HG02623 (cell line): Measurements from ENCODE around the gene EEFSEC.

ENCODE experiments used
- ATAC-seq: cut with Tn5 transposase; IDR thresholded peaks from one replicate; pipeline ENCODE4 v1.9.1; 2021; ENCODE audit warnings: moderate library complexity; ENCODE audit not compliant: unreplicated experiment

The EEFSEC gene

DNA sequence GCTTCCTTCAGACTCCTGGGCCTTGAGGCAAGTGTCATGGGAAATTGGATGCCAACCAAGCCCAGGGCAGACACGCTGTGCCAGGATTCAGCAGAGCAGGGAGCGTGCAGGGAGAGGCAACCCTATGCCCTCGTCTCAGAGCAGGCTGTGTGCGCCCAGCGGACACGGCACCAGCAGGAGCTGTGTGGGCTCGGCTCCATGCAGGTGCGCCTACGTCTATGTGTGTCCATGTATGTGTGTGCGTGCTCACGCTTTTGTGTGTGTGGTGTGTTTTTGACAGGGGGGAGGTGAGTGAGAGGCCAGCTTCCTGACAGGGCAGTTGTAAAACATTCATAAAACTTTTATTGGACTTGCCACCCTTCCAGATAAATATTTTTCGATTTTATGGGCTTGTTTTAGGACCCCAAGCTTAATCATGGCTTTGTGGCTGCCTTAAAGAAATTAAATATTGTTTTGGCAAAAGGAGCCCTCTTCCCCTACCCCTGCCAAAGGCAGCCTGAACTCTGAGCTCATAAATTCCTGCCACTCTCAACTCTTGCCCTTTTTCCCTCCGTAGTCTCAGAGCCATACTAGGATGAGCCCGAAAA is 229.0 kb downstream of the EEFSEC start:
- no peak for ATAC-seq

DNA sequence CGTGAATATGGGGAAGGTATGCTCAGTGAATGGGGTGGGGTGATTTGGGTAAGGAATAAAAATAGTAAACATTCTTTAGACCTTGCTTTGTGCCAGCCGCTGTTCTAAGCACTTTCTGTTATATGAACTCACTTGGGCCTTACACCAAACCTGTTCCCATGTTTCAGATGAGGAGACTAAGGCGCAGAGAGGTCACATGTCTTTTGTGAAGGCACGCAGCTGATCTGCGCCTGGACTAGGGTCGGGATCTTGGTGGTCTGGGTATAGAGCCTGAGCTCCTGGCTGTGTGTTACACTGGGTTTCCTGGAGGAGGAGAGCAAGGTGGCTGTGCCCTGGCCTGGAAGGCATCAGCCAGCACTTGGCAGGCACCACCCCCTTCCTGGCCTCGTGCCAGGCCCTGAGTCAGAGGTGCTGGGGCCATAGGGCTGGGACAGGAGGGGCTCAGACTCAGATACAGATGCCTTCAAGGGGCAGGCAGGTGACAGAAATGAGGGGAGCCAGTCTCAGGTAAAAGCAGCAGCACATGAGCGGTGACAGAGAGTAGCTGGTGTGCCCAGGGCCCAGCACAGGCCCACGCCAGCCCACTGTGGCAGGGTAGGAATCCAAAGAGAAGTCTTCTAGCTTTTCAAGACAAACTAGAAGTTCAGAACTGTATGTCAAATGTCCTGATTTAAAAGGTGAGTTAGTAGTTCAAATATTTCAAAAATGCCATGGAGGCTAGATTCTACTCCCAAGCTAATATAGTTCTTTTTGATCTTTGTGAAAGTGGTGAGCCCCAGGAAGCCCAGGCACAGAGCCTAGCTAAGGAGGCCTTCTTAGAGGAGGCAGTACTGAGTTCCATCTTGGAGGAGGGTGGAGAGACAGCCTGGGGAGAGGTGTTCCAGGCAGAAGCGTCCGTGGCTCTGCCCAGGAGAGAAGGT is 230.3 kb downstream of the EEFSEC start:
- ATAC-seq = no peak

GRCh38 chr3:128385080-128385832 is 232.0 kb downstream of the EEFSEC start:
- ATAC-seq = no peak

DNA sequence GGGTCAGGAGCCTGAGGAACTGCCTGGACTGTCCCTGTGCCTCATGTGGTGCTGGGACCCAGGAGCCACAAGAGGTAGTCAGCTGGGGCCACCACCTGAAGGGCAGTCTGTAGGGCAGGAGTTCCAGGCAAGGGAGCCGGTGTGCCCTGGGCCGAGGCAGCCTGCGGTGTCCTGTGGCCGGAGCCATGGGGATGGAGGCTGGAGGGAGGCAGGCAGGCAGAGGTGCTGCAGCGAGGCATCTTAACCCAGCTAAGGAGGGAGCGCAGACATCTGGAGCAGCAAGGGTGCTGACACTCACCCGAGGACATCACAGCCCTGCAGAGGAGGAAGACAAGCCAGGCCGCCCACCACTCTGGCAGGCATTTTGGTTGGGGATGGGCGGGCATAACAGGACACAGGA is 235.7 kb downstream of the EEFSEC start:
- ATAC-seq = no peak

DNA sequence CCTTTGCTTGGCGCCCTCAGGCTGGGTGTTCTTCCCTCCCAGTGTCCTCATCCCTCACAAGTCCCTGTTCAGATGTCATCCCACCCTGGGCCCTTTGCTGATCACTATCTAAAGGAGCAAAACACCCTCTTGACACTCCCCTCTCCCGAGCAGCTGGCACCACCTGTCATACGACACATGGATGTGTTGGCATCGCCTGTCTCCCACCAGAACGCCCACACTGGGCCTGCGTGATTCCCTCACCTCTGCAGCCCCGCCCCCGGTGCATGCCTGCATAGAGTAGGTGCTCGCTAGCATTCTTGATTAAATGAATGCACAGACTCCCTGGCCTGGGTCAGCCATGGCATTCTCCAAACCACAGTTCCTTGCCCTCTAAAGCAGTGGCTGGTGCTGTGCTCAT is 237.6 kb downstream of the EEFSEC start:
- no peak for ATAC-seq

DNA sequence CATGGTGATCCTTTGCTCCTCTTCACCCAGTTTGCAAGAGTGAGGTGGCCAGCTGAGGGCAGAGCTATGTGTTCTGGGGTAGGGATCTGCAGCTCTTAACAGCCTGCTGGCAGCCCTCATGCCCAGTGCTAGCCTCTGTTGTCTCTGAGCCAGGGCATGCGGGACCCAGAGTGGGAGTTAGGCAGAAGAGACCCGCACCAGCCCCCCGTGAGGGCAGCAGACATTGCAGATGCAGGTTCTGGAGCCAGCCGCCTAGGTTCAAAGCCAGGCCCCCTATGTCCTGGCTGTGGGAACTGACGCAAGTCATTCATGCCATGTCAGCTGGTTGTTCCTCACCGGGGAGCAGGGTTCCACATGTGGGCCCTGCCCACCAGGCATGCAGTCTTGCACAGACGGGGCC is 238.7 kb downstream of the EEFSEC start:
- no peak for ATAC-seq

GRCh38 chr3:128392818-128393544 is 239.7 kb downstream of the EEFSEC start:
- no peak for ATAC-seq

DNA sequence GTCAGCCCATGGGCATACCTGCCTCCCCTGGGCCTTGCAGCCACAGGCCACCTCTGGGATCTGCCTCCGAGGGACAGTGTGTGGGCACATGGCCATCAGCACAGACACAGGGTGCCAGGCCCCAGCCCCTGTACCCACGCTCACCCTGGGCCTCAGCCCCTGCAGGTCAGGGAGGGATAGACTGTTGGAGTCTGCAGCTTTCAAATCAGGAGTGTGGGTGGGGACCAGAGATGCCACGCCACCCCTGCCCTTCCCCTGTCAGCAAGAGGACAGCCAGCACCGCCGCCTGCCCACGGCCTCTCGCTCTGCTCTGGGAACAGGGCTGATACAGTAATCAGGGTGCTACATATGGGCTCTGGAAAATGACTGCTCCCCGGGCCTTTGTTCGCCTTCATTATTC is 240.8 kb downstream of the EEFSEC start:
- ATAC-seq = no peak

DNA sequence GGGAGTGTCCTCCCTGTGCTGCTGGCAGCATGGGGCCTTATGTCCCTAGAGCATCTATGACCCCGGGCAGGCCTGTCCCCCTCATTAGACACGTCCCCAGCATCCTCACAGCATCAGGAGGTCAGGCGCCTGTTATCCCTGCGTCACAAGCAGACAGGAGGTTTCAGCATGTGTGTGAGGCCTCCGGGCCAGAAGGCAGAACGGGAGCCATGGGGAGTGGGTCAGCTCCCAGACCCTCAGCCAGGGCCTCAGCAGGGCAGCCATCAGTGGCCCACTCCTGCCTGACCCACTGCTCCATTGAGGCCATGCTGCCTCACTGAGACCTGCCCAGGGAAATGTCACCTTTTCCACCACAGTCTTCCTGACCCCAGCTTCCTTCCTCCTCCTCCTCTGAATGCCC is 241.8 kb downstream of the EEFSEC start:
- no peak for ATAC-seq

GRCh38 chr3:128395500-128396162 is 242.3 kb downstream of the EEFSEC start:
- no peak for ATAC-seq

DNA sequence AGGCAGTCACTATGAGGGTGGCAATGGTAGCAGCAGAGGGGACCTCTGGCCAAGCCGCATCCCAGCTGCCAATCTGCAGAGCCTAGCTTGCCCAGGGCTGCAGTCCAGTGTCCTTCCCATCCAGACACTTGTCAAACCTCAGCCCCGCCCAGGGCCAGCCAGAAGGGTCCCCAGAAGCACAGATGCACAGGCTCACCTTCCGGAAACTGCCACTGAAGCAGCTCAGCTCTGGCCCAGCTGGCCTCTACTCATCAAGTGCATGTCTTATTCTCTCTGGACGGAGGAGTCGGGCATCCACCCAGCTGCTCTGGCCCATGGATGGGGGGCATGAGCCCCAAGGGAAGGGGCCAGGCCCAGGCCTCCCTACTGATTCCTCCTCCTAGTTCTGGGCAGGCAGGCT is 244.2 kb downstream of the EEFSEC start:
- ATAC-seq = no peak

DNA sequence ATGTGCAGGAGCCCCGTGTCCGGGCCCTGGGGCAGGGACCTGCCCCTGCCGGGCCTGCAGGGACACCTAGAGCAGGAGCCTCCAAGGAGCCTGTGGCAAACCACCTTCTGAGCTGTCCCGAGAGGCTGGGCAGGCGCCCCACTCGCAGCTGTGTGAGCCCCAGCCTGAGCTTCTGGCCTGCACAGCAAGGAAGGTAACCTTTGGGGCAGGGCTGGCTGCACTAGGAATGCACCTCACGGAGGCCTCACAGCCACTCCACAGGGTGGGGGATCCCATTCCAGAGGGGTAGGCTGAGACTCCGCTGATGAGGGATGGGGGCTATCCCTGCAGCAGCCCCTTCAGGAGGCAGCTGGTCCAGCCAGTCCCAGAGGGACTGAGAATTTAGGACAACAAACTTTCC is 245.3 kb downstream of the EEFSEC start:
- ATAC-seq = no peak

- no peak for ATAC-seq
Measured at GRCh38 chr3:128399221-128399915, 246.1 kb downstream of the EEFSEC start.

- no peak for ATAC-seq
Measured at GRCh38 chr3:128400671-128401070, 247.4 kb downstream of the EEFSEC start.

DNA sequence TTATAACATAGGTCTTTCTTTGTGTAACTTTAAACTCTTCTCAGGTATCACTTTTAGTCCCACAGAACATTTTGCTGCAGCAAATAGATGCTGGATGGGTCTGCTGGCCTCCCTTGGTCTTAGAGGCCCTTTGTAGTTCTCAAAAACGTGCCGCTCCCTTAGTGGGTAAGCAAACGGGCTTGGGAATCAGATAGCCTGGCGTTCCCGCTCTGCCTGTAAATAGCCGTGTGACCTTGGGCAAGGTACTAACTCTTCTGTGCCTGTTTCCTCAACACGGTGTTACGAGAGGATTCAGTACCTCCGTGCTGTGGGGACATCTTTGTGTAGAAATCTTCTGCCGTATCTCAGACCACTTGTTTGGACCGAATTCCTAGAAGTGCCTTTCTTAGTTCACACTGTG is 249.0 kb downstream of the EEFSEC start:
- no peak for ATAC-seq

GRCh38 chr3:128402998-128403397 is 249.7 kb downstream of the EEFSEC start:
- ATAC-seq = no peak

DNA sequence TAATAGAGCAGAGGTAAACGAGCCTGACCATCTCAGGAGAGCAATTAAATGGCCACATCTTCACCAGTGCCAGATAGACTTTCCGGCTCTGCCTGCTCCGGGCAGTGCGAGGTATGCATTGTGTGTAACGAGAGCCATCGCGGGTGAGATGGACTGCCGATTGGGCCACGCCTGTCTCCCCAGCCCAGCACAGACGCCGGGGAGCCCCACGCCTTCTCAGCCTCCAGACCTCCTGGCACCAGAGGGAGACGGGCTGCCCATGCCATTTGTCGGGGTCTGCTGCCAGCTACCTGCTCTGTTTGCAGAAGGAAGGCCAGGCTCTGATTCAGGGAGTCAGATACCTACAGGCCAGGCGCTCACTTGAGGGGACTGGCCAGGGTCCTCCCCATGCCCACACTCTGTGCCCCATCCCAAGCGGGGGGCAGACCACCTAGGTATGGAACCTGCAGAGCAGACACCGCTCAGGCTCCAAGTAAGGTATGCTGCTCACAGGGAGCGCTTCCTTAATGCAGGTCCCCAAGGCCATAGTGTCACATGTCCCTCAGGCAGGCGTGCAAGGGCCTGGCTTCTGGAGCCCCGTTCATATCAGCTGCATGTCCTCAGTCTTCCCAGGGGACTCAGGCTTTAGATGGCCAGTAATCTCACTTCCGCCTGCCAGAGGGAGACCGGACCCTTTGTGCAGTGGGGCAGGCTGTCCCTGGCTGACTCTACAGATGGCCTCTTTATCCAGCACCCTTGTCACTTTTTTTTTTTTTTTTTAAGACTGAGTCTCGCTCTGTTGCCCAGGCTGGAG is 251.2 kb downstream of the EEFSEC start:
- no peak for ATAC-seq

DNA sequence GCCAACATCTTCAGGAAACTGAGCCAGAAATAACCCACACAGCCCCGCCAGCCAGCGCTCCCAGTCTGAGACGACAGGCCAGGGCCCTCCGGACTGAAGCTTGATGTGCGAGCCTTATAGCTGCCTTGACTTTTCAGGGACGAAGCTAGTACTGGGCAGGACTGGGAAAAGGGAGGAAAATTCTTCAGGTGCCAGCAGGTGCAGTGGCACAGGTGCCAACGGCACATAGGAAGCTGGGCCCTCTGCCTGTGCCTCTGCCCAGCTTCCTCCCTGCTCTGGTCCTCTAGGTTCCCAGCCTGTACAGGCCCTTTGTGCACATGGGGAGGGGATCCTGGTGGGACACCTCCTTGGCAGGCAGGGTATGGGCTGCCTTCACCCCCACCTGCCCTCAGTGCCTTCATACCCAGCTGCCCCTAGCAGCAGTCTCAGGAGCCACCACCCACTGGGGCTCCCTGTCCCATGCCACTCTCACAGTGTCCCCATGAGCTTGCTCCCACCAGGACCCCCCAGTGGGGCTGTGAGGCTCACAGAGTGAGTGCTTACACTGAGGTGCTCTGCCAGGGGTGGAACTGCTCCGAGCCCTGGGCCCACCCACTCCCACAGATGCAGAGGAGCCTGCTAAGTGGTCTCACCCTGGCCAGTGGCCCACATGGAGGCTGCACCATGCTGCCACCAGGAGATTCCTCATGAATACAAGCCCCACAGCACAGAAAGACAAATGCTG is 252.4 kb downstream of the EEFSEC start:
- no peak for ATAC-seq

DNA sequence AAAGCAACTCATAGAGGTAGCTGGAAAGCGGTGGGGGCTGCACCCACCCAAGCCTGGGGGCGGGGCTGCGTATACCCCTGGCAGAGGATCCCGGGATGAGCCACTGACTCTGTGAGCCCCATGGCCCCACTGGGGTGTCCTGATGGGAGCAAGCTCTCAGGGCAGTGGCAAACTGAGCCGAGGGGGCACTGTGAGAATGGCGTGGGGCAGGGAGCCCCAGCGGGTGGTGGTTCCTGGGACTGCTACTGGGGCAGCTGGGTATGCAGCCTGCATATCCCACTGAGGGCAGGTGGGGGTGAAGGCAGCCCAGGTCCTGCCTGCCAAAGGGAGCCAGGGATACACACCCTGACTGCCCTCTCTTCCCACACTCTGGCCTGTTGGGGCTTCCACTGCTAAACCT is 254.0 kb downstream of the EEFSEC start:
- no peak for ATAC-seq
